ENCODE data around the gene ZNF385A. TPM values are rescaled to one million over a fixed set of nuclear protein-coding genes. Genes with fewer than 3 reads are reported as not detected.
A peak's percentile ranks its signal among the peaks of the same experiment; 100 is the strongest.

Gene ZNF385A
- total and polyA plus RNA-seq, 9 of the 15 experiments (the other 6 are each of a cell fraction or from before 2014, with no cell fraction given), result 1.0 to 111 (median 7.7) TPM

DNA sequence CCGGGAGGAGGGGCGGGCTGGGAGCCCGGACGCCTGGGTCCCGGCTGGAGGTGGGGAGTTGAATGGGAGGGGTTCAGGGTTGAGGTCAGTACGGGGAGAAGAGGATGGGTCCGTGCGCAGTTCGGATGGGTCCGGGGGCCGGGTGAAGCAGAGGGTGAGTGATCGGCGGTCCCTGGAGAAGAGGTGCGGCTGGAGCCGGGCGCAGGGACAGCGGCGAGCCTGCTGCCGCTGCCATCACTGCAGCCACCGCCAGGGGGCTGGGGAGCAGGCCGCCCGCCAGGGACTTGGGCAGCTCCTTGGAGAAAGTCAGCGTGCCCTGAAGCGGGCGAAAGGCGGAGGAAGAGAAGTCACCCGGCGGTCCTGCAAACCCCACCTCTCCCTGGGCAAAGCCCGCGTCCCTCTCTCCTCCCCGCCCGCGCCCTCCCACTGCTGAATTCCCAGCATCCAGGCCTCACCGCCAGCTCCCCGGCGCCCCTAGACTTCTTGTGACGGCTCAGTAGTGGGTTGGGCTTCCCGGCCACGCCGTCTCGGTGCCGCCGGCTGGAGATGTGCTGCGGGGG is 14.3 kb downstream of the ZNF385A start (continued):
- no peak for TF ChIP-seq ZNF347 (CRISPR knock-in tag; IDR thresholded peaks at IDR 0.05; ENCODE audit: low read depth)
- peak; percentile 75 for TF ChIP-seq MTA2 (IDR thresholded peaks at IDR 0.05; ENCODE audit: low read depth)
- no peak for TF ChIP-seq FOSL1 (tag; conservative IDR thresholded peaks at IDR 0.05)
- TF ChIP-seq, protein P1, sequence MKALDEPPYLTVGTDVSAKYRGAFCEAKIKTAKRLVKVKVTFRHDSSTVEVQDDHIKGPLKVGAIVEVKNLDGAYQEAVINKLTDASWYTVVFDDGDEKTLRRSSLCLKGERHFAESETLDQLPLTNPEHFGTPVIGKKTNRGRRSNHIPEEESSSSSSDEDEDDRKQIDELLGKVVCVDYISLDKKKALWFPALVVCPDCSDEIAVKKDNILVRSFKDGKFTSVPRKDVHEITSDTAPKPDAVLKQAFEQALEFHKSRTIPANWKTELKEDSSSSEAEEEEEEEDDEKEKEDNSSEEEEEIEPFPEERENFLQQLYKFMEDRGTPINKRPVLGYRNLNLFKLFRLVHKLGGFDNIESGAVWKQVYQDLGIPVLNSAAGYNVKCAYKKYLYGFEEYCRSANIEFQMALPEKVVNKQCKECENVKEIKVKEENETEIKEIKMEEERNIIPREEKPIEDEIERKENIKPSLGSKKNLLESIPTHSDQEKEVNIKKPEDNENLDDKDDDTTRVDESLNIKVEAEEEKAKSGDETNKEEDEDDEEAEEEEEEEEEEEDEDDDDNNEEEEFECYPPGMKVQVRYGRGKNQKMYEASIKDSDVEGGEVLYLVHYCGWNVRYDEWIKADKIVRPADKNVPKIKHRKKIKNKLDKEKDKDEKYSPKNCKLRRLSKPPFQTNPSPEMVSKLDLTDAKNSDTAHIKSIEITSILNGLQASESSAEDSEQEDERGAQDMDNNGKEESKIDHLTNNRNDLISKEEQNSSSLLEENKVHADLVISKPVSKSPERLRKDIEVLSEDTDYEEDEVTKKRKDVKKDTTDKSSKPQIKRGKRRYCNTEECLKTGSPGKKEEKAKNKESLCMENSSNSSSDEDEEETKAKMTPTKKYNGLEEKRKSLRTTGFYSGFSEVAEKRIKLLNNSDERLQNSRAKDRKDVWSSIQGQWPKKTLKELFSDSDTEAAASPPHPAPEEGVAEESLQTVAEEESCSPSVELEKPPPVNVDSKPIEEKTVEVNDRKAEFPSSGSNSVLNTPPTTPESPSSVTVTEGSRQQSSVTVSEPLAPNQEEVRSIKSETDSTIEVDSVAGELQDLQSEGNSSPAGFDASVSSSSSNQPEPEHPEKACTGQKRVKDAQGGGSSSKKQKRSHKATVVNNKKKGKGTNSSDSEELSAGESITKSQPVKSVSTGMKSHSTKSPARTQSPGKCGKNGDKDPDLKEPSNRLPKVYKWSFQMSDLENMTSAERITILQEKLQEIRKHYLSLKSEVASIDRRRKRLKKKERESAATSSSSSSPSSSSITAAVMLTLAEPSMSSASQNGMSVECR (CRISPR knock-in tag; IDR thresholded peaks at IDR 0.05), result no peak; the same call in 1 of the 2 replicates
- TF ChIP-seq, protein P2, sequence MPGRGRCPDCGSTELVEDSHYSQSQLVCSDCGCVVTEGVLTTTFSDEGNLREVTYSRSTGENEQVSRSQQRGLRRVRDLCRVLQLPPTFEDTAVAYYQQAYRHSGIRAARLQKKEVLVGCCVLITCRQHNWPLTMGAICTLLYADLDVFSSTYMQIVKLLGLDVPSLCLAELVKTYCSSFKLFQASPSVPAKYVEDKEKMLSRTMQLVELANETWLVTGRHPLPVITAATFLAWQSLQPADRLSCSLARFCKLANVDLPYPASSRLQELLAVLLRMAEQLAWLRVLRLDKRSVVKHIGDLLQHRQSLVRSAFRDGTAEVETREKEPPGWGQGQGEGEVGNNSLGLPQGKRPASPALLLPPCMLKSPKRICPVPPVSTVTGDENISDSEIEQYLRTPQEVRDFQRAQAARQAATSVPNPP (IDR thresholded peaks at IDR 0.05; ENCODE audit: borderline replicate concordance, insufficient read depth, insufficient read length), result no peak
- TF ChIP-seq NCOA1 (IDR thresholded peaks at IDR 0.05; ENCODE audit: low read depth), result no peak
- no peak for TF ChIP-seq ZNF830 (CRISPR knock-in tag; IDR thresholded peaks at IDR 0.05)
- TF ChIP-seq HDAC2 (IDR thresholded peaks at IDR 0.05), result peak; percentile 76; the same call in 1 of the 2 replicates
- TF ChIP-seq, protein P3, sequence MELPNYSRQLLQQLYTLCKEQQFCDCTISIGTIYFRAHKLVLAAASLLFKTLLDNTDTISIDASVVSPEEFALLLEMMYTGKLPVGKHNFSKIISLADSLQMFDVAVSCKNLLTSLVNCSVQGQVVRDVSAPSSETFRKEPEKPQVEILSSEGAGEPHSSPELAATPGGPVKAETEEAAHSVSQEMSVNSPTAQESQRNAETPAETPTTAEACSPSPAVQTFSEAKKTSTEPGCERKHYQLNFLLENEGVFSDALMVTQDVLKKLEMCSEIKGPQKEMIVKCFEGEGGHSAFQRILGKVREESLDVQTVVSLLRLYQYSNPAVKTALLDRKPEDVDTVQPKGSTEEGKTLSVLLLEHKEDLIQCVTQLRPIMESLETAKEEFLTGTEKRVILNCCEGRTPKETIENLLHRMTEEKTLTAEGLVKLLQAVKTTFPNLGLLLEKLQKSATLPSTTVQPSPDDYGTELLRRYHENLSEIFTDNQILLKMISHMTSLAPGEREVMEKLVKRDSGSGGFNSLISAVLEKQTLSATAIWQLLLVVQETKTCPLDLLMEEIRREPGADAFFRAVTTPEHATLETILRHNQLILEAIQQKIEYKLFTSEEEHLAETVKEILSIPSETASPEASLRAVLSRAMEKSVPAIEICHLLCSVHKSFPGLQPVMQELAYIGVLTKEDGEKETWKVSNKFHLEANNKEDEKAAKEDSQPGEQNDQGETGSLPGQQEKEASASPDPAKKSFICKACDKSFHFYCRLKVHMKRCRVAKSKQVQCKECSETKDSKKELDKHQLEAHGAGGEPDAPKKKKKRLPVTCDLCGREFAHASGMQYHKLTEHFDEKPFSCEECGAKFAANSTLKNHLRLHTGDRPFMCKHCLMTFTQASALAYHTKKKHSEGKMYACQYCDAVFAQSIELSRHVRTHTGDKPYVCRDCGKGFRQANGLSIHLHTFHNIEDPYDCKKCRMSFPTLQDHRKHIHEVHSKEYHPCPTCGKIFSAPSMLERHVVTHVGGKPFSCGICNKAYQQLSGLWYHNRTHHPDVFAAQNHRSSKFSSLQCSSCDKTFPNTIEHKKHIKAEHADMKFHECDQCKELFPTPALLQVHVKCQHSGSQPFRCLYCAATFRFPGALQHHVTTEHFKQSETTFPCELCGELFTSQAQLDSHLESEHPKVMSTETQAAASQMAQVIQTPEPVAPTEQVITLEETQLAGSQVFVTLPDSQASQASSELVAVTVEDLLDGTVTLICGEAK (IDR thresholded peaks at IDR 0.05), result no peak
- TF ChIP-seq, protein P3 (CRISPR knock-in tag; IDR thresholded peaks at IDR 0.05), result no peak
- TF ChIP-seq ZC3H11A (IDR thresholded peaks at IDR 0.05; ENCODE audit: low read depth, low read length), result no peak
- TF ChIP-seq NUFIP1 (IDR thresholded peaks at IDR 0.05; ENCODE audit: partially characterized antibody), result no peak
- TF ChIP-seq KDM4B (IDR thresholded peaks at IDR 0.05; ENCODE audit: borderline replicate concordance in 2 of 2, low read depth in 1 of 2), result no peak
- no peak for TF ChIP-seq KDM2B (CRISPR knock-in tag; IDR thresholded peaks at IDR 0.05)
